Upper lobe of left lung (tissue), 4 donors: ENCODE results near the gene STING1.

Experiments used
- EP300 ChIP-seq, 4 donors: sonication (generic); formaldehyde crosslinking; IDR thresholded peaks; one replicate each; pipeline ENCODE4 v1.5.1; 2017; ENCODE audit warnings: antibody characterized with exemption in 4 of 4, control low read depth in 2 of 4
- POLR2AphosphoS5 ChIP-seq, 2 donors: sonication (generic); formaldehyde crosslinking; IDR thresholded peaks; one replicate each; pipeline ENCODE4 v1.5.1; 2017; ENCODE audit warnings: antibody characterized with exemption in 2 of 2
- TF ChIP-seq, protein P1 (sequence below), 6 experiments: fragments of 450-650 bp in 4 of 6; fragments of 200-600 bp in 2 of 6; sonication (generic) in 2 of 6; IDR thresholded peaks; one replicate each; pipeline ENCODE4 v1.5.1; 2016 to 2019; ENCODE audit warnings: antibody characterized with exemption in 6 of 6

DNA sequence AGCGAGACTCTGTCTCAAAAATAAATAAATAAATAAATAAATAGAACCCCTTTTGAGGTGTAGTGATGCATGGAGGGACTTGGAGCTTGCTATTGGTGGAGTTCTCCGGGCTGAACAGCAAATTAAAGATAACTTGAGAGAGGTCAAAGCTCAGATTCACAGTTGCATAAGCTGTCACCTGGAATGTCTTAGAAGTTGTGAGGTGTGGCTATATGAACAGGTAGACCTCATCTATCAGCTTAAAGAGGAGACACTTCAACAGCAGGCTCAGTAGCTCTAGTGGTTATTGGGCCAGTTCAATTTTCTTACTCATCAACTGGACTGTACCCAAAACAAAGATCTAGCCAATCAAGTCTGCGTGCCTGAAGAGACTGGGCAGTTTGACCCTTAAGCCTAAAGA is 11.7 kb upstream of the STING1 start:
- TF ChIP-seq, protein P1, sequence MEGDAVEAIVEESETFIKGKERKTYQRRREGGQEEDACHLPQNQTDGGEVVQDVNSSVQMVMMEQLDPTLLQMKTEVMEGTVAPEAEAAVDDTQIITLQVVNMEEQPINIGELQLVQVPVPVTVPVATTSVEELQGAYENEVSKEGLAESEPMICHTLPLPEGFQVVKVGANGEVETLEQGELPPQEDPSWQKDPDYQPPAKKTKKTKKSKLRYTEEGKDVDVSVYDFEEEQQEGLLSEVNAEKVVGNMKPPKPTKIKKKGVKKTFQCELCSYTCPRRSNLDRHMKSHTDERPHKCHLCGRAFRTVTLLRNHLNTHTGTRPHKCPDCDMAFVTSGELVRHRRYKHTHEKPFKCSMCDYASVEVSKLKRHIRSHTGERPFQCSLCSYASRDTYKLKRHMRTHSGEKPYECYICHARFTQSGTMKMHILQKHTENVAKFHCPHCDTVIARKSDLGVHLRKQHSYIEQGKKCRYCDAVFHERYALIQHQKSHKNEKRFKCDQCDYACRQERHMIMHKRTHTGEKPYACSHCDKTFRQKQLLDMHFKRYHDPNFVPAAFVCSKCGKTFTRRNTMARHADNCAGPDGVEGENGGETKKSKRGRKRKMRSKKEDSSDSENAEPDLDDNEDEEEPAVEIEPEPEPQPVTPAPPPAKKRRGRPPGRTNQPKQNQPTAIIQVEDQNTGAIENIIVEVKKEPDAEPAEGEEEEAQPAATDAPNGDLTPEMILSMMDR (IDR thresholded peaks at IDR 0.05), result no peak
- TF ChIP-seq POLR2AphosphoS5 (IDR thresholded peaks at IDR 0.05), result no peak
- TF ChIP-seq EP300 (IDR thresholded peaks at IDR 0.05), result no peak
